ENCODE data around the gene PLXNB3.

PLXNB3 gene

DNA sequence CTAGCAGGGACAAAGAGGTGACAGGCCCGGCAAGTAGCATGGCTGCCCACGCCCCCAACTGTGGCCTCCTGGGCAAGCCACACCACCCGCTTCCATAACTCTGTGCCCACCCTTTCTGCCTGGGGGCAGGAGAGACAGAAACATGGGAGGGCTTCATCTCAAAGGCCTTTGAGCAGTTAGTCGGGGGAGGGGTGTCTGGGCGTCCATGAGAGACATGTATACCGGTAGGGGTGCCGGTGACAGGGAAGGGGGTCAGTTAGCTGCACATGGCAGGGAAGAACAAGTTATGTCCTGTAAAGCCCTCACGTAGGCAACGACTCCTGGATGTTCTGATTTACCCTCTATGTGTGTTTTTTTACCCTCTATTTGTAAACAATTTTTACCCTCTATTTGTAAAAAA is 57.0 kb downstream of the PLXNB3 start:
- H3K4me3 ChIP-seq (replicated peaks; ENCODE audit: low read depth, low read length) = no peak overlapping the region
- TF ChIP-seq, protein P1, sequence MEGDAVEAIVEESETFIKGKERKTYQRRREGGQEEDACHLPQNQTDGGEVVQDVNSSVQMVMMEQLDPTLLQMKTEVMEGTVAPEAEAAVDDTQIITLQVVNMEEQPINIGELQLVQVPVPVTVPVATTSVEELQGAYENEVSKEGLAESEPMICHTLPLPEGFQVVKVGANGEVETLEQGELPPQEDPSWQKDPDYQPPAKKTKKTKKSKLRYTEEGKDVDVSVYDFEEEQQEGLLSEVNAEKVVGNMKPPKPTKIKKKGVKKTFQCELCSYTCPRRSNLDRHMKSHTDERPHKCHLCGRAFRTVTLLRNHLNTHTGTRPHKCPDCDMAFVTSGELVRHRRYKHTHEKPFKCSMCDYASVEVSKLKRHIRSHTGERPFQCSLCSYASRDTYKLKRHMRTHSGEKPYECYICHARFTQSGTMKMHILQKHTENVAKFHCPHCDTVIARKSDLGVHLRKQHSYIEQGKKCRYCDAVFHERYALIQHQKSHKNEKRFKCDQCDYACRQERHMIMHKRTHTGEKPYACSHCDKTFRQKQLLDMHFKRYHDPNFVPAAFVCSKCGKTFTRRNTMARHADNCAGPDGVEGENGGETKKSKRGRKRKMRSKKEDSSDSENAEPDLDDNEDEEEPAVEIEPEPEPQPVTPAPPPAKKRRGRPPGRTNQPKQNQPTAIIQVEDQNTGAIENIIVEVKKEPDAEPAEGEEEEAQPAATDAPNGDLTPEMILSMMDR (IDR thresholded peaks at IDR 0.05; ENCODE audit: low read length, missing control alignments) = no peak
- no peak for DNase-seq (ENCODE audit: low read depth)

- no peak for DNase-seq (ENCODE audit: low read depth)
- TF ChIP-seq, protein P1 (IDR thresholded peaks at IDR 0.05; ENCODE audit: low read length, missing control alignments) = no peak
- H3K4me3 ChIP-seq (replicated peaks; ENCODE audit: low read depth, low read length) = no peak overlapping the region
Measured at GRCh38 chrX:153824348-153824747, 60.3 kb downstream of the PLXNB3 start.

GRCh38 chrX:153825042-153825441 is 61.0 kb downstream of the PLXNB3 start:
- TF ChIP-seq, protein P1 (IDR thresholded peaks at IDR 0.05; ENCODE audit: low read length, missing control alignments) = no peak
- H3K4me3 ChIP-seq (replicated peaks; ENCODE audit: low read depth, low read length) = no peak overlapping the region
- no peak for DNase-seq (ENCODE audit: low read depth)
